SK-N-SH (cell line): ENCODE data around the gene HEPHL1.

Experiments
- EP300 ChIP-seq, 2 experiments: IDR thresholded peaks; 2 replicates each; pipeline versions ENCODE4 v1.4.0 to v1.6.1; 2012; ENCODE audit warnings: borderline replicate concordance in 1 of 2, low read depth in 1 of 2, low read length in 1 of 2
- EZH2phosphoT487 ChIP-seq: fragments of 200-600 bp; sonication (generic); IDR thresholded peaks from 2 replicates; pipeline ENCODE4 v1.6.1; 2017; ENCODE audit warnings: low read depth, mixed run types, mild to moderate bottlenecking, antibody characterized with exemption, moderate library complexity, borderline replicate concordance
- GABPA ChIP-seq: IDR thresholded peaks from 2 replicates; pipeline ENCODE4 v1.4.0; 2012; ENCODE audit warnings: low read depth, mild to moderate bottlenecking
- POLR2AphosphoS5 ChIP-seq: IDR thresholded peaks from 2 replicates; pipeline ENCODE4 v1.6.1; 2012; ENCODE audit warnings: low read depth, low read length
- RAD21 ChIP-seq: IDR thresholded peaks from 2 replicates; pipeline ENCODE4 v1.6.1; 2012; ENCODE audit warnings: mild to moderate bottlenecking, low read length
- RFX5 ChIP-seq: IDR thresholded peaks from 2 replicates; pipeline ENCODE4 v1.6.1; 2012; ENCODE audit warnings: mild to moderate bottlenecking, improper control_type of control experiment, low read length
- SMC3 ChIP-seq: IDR thresholded peaks from 2 replicates; pipeline ENCODE4 v1.6.1; 2012; ENCODE audit warnings: low read depth, low read length, improper control_type of control experiment
- TCF12 ChIP-seq: IDR thresholded peaks from 2 replicates; pipeline ENCODE4 v1.4.0; 2012
- TF ChIP-seq, protein P1 (sequence below): IDR thresholded peaks from 2 replicates; pipeline ENCODE4 v1.4.0; 2012; ENCODE audit warnings: low read depth, borderline replicate concordance
- TF ChIP-seq, protein P2 (sequence below): IDR thresholded peaks from 2 replicates; pipeline ENCODE4 v1.4.0; 2012; ENCODE audit warnings: low read depth, borderline replicate concordance
- TF ChIP-seq, protein P3 (sequence below): fragments of 200-600 bp; sonication (generic); IDR thresholded peaks from 2 replicates; pipeline ENCODE4 v1.6.1; 2017; ENCODE audit warnings: antibody characterized with exemption, mild to moderate bottlenecking, moderate library complexity
- TF ChIP-seq, protein P4 (sequence below): IDR thresholded peaks from 2 replicates; pipeline ENCODE4 v1.6.1; 2012; ENCODE audit warnings: mild to moderate bottlenecking, low read depth, low read length, moderate library complexity

DNA sequence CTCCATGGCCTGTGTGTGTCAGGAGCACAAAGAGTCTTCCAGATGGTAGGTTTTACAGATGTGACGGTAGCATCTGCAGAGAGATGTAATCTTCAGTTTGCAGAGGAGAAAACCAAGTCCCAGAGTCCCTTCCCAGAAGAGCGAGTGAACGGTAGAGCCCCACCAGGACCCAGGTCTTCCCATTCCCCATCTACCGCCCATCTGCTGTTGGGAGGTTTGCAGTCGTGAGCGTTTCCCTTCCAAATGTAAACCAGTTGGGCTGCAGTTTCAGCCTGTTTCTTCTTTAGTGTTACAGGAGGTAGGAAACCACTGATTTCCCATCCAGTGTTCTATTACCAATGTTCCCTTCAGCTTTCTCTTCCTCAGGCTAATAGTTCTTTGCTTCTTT, 131.5 kb downstream of the HEPHL1 start:
- TF ChIP-seq POLR2AphosphoS5: no peak
- TF ChIP-seq RAD21: no peak
- TF ChIP-seq, protein P1, sequence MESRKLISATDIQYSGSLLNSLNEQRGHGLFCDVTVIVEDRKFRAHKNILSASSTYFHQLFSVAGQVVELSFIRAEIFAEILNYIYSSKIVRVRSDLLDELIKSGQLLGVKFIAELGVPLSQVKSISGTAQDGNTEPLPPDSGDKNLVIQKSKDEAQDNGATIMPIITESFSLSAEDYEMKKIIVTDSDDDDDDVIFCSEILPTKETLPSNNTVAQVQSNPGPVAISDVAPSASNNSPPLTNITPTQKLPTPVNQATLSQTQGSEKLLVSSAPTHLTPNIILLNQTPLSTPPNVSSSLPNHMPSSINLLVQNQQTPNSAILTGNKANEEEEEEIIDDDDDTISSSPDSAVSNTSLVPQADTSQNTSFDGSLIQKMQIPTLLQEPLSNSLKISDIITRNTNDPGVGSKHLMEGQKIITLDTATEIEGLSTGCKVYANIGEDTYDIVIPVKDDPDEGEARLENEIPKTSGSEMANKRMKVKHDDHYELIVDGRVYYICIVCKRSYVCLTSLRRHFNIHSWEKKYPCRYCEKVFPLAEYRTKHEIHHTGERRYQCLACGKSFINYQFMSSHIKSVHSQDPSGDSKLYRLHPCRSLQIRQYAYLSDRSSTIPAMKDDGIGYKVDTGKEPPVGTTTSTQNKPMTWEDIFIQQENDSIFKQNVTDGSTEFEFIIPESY: no peak
- TF ChIP-seq EP300 (IDR thresholded peaks at IDR 0.05; ENCODE audit: borderline replicate concordance in 1 of 2, low read depth in 1 of 2, low read length in 1 of 2): no peak
- TF ChIP-seq, protein P2, sequence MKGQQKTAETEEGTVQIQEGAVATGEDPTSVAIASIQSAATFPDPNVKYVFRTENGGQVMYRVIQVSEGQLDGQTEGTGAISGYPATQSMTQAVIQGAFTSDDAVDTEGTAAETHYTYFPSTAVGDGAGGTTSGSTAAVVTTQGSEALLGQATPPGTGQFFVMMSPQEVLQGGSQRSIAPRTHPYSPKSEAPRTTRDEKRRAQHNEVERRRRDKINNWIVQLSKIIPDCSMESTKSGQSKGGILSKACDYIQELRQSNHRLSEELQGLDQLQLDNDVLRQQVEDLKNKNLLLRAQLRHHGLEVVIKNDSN: no peak
- no peak for TF ChIP-seq EZH2phosphoT487
- no peak for TF ChIP-seq GABPA
- TF ChIP-seq, protein P3, sequence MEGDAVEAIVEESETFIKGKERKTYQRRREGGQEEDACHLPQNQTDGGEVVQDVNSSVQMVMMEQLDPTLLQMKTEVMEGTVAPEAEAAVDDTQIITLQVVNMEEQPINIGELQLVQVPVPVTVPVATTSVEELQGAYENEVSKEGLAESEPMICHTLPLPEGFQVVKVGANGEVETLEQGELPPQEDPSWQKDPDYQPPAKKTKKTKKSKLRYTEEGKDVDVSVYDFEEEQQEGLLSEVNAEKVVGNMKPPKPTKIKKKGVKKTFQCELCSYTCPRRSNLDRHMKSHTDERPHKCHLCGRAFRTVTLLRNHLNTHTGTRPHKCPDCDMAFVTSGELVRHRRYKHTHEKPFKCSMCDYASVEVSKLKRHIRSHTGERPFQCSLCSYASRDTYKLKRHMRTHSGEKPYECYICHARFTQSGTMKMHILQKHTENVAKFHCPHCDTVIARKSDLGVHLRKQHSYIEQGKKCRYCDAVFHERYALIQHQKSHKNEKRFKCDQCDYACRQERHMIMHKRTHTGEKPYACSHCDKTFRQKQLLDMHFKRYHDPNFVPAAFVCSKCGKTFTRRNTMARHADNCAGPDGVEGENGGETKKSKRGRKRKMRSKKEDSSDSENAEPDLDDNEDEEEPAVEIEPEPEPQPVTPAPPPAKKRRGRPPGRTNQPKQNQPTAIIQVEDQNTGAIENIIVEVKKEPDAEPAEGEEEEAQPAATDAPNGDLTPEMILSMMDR: no peak
- TF ChIP-seq SMC3: no peak
- TF ChIP-seq, protein P4, sequence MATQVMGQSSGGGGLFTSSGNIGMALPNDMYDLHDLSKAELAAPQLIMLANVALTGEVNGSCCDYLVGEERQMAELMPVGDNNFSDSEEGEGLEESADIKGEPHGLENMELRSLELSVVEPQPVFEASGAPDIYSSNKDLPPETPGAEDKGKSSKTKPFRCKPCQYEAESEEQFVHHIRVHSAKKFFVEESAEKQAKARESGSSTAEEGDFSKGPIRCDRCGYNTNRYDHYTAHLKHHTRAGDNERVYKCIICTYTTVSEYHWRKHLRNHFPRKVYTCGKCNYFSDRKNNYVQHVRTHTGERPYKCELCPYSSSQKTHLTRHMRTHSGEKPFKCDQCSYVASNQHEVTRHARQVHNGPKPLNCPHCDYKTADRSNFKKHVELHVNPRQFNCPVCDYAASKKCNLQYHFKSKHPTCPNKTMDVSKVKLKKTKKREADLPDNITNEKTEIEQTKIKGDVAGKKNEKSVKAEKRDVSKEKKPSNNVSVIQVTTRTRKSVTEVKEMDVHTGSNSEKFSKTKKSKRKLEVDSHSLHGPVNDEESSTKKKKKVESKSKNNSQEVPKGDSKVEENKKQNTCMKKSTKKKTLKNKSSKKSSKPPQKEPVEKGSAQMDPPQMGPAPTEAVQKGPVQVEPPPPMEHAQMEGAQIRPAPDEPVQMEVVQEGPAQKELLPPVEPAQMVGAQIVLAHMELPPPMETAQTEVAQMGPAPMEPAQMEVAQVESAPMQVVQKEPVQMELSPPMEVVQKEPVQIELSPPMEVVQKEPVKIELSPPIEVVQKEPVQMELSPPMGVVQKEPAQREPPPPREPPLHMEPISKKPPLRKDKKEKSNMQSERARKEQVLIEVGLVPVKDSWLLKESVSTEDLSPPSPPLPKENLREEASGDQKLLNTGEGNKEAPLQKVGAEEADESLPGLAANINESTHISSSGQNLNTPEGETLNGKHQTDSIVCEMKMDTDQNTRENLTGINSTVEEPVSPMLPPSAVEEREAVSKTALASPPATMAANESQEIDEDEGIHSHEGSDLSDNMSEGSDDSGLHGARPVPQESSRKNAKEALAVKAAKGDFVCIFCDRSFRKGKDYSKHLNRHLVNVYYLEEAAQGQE: no peak
- no peak for TF ChIP-seq TCF12
- no peak for TF ChIP-seq RFX5
